NCI-H2081 (cell line): ENCODE measurements around the gene NT5C2.
"Not testable (repeated sequence)": the region's sequence is repeated elsewhere in the genome, so short reads cannot be mapped to it uniquely, and the experiment has no call there.

Experiments used
- DNase-seq, 2 experiments: peaks; one replicate each; lab custom pipeline; 2025; lab: John Stamatoyannopoulos, UW

Gene NT5C2

DNA sequence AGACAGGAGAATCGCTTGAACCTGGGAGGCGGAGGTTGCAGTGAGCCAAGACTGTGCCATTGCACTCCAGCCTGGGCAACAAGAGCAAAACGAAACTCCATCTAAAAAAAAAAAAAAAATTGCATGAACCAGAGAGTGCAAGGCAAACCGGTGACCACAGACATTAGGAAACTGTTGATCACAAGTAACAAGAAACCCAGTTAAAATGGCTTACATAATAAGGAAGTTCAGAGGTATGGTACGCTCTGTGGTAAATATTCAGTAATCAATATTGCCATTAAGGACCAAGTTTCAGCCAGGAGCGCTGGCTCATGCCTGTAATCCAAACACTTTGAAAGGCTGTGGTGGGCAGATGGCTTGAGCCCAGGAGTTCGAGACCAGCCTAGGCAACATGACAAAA, 9.2 kb upstream of the NT5C2 start:
- DNase-seq: no peak

DNA sequence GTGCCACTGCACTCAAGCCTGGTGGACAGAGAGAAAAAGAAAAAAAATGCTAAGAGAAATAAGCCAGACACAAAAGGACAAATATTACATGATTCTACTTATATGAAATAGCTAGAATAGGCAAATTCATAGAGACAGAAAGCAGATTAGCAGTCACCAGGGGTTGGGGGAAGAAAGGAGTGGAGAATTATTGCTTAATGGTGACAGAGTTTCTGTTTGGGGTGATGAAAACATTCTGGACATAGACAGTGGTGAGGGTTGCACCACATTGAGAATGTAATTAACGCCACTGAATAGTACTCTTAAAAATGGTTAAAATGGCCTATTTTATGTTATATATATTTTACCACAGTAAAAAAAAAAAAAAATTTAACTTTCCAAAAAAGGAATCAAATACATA, 6.4 kb upstream of the NT5C2 start:
- no peak for DNase-seq

DNA sequence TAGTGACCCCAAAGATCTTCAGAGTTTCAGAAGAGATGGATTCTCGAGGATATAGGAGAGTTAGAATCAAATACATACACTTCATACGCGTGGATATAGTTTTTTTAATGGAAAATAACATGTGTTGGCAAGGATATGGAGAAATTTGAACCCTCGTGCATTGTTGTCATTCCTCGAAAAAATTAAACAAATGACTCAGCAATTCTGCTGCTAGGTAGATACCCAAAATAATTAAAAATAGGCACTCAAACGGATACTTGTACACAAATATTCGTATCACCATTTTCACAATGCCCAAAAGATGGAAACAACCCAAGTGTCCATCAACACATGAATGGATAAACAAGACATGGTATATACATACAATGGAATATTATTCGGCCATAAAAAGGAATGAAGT, 5.6 kb upstream of the NT5C2 start:
- DNase-seq: no peak

DNA sequence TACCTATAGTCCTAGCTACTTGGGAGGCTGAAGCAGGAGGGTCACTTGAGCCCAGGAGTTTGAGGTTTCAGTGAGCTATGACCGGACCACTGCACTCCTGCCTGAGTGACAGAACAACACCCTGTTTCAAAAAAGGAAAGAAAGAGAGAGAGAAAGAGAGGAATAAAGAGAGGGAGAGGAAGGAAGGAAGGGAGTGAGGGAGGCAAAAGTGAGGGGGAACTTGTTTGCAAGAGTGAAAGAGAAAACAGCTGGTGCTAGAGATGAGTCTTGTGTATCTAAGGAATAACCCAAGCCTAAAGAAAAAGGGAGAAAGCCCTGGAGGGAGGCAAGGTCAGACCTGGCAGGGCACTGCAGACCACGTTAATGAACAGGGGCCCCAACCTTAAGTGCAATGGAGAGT, 4.8 kb upstream of the NT5C2 start:
- no peak for DNase-seq

DNA sequence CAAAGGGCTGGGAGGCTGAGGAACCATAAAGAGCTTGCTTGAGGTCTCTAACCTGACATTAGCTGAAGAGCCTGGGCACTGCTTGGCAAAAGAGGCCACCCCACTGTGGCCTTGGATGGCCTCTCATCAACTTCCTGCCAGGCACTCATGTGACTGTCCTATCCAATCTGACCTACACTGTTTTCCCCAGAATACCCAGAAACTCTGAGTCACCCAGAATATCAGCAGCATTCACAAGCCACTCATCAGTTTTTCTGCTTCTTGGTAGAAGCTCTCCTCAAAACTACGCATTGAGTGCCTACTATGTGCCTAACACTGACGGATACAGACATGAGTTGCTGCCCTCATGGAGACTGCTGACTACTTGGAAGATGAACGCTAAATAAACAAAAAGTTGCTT, 4.1 kb upstream of the NT5C2 start:
- no peak for DNase-seq

DNA sequence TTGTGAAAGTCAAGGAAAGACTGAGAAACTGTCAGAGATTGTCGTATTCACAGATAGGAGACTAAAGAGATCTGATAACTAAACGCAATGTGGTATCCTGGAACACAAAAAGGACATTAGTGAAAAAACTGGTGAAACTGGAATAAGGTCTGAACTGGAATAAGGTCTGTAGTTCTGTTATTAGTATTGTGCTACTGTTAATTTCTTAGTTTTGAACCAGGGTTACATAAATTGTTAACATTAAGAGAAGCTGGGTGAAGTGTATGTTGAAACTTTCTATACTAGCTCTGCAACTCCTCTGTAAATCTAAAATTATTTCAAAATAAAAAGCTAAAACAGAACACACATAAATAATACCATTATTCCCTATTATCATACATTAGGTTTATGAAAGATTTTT, 3.4 kb upstream of the NT5C2 start:
- no peak for DNase-seq

DNA sequence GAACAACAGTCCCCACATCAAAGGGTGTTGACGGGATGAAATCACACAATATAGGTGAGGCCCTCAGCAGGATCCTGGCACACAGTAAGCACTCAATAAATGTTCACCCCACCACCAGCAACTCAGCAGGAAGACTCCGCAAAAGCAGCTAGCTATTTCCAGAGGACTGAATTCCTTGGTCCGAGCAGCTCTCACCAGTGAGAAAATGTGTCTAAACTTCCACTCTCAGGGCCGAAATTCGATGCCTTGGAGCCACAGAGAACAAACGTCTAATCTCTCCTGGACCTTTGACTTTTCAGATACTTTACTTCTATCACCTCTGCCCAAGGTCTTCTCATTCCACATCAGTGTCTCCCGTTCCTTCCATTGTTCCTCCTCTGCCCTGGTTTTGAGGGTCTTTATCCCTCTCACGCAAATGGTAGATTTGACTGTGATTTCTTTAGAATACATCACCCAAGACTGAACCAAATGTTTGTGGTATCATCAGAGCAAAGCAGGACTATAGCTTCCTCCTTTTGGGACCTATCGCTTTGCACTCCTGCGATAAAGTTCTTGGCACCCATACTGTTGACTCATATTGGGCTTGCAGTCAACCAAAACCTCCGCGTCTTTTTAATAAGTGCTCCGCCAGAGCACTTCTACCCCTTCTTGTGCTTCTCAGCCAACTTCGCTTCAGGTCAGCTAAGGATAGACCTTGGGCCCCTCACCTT, 903 bp upstream of the NT5C2 start:
- no peak for DNase-seq

DNA sequence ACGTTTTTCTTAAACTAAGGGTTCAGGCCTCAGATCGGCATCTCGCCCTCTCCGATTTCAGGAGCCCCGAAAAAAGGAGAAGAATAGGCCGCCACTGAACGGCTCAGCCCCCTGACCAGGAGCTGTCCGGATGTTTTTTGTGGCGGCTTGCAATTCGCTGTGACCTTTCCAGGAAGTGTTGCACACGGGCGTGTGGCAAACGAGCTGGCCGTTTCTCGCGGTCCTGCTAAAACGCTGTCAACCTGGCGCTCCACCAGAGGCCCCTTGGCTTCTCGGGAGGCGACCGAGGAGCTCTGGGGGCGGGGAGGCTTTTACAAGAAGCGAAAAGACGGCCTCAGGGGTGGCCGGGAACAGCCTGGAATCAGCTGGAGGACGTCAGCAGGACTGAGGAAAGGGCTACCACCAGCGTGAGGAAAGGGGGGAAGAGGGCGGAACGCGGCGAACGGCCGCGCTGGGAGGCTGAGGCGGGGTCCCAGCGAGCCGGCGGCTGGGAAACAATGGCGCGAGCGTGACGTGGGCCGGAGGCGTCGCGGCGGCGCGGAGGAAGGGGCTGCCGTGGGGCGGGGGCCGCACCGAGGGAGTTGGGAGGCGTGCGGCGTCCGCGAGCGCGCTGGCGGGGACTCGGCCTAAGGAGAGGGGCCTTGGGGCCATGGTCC, 493 bp downstream of the NT5C2 start:
- peak; percentile 47 to 58 for DNase-seq

DNA sequence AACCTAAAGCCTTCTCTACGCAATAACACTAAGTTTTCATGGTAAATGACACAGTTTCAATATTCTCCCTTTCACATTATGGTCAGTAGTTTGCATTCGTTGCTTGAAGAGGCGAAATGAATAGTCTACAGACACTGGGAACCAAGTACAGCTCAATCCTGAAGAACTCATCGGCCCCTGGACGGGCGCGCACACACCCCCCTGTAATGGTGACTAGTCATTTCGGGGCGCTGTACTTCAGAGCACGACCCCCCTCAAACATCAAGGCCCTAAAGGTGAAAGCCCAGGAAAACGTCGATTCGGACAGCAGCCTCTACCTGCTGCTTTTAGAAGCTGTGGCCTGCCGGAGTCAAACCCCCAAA, 1.0 kb downstream of the NT5C2 start:
- no peak for DNase-seq

DNA sequence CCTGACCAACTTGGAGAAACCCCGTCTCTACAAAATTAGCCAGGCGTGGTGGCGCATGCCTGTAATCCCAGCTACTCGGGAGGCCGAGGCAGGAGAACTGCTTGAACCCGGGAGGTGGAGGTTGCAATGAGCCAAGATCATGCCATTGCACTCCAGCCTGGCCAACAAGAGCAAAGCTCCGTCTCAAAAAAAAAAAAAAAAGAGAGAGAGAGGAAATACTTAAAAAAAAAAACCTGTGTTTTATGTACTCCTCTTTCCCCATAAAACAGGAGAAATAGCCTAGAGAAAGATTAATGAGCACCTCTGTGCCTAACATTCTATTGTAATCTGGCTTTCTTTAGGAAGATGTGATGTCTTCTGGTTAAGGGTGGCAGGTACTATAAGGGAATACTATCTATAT, 1.9 kb downstream of the NT5C2 start:
- not testable (repeated sequence) for DNase-seq

DNA sequence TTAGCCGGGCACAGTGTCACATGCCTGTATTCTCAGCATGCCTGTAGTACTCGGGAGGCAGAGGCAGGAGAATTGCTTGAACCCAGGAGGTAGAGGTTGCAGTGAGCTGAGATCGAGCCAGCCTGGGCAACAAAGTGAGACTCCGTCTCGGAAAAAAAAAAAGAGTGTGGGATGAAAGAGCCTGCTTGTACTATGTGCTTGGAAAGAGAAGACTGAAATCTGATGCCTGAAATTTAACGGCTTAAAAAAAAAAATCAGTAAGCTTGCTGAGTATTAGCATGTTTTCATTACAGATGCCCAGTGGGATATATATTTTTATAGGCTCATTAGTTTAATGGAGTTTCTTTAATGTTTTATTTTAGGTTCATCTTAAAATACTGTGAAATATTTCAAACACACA, 4.2 kb downstream of the NT5C2 start:
- DNase-seq: no peak

DNA sequence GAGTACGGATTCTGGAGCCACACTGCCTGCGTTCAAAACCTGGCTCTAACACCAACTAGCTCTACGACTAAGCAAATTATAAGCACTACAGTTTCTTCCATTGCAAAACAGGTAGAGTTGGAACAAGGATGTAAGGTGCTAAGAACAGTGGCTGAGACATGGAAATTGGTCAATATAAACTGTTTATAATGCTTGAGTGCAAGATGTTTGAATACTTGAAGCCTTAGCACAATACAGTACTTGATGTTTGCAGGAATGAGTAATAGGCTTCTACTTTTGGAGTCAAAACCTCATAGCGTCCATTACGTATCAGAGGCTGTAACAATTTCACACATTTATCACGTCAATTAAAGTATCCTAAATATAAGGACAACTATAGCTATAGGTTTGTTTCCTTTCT, 6.9 kb downstream of the NT5C2 start:
- DNase-seq: no peak

DNA sequence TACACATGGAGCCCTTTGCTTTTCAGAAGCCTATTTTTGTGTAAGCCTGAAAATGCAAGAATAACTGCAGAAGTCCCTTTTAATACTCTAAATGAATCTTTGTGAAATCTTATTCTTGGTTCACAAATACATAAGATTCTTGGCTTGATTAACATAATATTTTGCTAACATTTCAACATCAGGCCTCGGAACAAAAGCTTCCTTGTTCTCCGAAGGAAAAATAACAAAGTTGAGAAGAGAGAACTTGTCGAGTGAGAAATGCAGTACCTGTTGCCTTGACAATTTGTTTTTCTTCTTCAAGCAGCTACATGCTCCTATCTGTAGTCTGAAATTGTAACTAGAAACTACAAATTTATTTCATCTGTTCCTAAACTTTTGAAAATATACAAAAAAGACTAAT, 8.5 kb downstream of the NT5C2 start:
- no peak for DNase-seq

DNA sequence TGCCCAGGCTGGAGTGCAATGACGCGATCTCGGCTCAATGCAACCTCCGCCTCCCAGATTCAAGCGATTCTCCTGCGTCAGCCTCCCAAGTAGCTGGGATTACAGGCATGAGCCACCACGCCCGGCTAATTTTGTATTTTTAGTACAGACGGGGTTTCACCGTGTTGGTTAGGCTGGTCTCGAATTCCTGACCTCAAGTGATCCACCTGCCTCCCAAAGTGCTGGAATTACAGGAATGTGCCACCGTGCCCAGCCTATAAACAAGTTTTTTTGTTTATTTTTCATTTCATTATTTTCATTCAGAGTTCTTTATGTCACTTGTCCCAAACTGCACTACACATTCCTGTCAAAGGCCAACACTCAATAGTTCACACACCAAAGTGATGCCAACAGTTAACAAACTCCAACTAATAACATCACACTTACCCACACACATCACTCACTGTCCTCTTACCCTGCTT, 9.1 kb downstream of the NT5C2 start:
- DNase-seq: not testable (repeated sequence)

DNA sequence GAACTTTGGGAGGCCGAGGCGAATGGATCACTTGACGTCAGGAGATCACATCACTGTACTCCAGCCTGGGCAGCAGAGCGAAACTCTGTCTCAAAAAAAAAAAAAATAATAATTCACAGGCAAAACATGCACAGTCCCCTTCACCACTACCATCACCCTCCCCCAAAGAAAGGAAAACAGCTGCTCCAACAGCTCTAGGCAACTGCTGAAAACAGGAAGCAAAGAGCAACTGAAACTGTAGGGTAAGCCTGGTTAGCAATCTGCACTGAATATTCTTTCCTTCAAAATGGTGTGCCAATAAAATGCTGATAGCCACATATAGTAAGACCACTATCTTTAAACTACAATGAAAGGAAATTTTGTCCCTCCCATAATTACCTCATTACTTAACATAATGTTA, 11.8 kb downstream of the NT5C2 start:
- no peak for DNase-seq

DNA sequence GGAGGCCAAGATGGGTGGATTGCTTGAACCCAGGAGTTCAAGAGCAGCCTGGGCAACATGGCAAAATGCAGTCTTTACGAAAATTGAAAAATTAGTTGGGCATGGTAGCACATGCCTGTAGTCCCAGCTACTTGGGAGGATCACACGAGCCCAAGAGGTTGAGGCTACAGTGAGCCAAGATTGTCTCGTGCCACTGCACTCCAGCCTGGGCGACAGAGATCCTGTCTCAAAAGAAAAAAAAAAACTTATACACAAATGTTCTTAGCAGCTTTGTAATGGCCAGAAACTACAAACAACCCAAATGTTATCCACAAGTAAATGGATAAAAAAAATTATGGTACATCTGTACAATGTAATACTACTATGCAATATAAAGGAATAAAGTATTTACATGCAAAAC, 12.6 kb downstream of the NT5C2 start:
- DNase-seq: no peak

DNA sequence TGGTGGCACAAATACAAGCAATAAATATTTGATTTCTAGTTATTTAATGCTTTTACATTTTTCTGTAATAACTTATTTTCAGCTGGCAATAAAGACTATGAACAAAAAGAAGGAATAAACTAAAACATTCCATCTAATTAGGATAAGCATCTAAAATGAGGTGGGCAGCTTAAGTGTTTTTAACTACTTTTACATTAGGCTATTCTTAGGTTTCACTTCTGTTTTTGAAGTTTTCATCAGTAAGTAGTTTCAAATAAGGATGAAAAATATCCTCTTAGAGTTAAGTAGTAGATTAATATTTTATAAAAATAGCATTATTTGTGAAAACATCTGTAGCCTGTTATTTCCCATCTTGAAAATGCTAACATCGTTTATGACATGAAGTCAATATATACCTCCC, 15.9 kb downstream of the NT5C2 start:
- DNase-seq: no peak

DNA sequence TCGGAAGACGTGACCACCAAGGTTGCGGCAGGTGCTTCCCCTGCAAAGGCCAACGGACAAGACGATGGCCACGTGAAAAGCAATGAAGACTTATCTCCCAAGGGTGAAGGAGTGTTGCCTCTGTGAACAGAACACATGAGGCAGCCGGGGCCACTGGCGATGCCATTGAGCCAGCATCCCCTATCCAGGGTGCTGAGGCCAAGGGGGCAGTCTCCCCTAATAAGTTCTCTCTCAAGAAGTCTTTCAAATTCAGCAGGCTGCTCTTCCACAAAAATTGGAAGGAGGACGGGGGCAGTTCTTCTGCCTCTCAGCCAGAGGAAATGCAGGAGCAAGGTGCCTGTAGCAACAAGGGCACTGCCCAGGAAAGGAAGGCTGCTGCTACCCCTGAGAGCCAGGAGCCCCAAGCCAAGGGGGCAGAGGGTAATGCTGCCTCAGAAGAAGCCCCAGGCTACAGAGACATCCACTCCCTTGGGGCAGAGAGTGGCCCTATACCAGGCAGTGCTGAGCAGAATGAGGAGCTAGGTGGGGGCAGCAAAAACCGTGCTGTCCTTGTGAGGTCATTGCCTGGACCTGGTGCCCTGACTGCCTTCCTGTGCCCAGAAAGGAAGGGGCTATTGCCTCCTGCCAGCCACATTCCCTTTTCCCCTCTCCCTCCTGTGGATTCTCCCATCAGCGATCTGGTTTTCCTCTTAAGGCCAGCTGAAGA, 17.3 kb downstream of the NT5C2 start:
- DNase-seq: no peak

DNA sequence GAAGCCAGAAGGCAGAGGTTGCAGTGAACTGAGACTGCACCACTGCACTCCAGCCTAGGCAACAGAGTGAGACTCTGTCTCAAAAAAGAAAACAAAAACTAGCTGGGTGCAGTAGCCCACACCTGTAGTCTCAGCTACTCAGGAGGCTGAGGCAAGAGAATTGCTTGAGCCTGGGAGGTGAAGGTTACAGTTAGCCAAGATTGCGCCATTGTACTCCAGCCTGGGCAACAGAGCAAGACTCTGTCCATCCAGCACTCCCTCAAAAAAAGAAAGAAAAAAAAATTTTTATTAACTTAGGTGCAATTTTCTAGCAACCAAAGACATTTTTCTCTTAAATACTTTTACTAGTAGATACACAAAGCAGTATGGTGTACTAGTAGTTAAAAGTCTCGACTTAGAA, 18.7 kb downstream of the NT5C2 start:
- DNase-seq: not testable (repeated sequence)

DNA sequence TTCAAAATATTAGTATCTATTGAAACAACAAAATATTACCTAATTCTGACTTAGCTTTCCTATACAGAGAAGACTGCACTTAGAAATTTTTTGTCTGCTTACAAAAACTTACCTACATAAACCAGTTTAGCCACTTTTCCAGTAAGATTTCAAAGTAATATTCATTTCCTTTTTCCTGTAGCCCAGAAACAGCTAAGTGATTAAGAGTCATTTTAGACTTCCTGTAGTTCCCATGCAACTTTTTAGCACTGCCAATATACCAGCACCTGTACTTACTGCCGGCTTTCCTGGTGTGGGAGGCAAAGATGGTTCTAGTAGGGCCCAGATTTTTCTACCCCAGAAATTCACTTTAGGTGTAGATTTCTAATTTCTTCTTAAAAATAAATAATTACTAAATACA, 21.8 kb downstream of the NT5C2 start:
- DNase-seq: no peak

DNA sequence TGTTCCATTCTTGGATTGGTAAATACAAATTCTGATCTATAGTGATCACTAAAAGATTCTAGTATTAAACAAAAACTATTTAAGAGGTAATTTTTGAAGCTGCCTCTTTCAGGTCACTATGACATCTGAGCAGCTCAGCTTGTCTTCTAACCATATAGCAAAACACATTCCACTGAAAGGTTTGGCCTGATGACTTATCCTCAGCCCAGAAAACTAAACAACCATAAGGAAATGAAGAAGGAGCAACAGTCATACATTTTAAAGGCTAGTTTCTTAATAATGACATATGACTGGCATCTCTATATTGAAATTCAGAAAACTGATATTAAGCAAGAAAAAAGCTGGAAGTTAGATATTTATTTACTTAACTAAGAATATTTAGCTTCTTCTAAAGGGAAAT, 24.6 kb downstream of the NT5C2 start:
- no peak for DNase-seq

DNA sequence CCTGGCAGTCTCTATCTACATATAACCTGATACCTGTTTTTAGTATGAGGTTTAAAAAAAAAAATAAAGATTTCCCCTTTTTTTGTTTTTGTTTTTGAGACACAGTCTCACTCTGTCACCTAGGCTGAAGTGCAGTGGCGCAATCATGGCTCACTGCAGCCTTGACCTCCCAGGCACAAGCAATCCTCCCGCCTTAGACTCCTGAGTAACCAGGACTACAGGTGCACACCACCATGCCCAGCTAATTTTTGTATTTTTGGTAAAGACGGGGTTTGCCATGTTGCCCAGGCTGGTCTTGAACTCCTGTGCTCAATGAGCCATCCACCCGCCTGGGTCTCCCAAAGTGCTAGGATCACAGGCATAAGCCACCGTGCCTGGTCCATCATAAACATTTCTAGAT, 25.5 kb downstream of the NT5C2 start:
- not testable (repeated sequence) for DNase-seq

DNA sequence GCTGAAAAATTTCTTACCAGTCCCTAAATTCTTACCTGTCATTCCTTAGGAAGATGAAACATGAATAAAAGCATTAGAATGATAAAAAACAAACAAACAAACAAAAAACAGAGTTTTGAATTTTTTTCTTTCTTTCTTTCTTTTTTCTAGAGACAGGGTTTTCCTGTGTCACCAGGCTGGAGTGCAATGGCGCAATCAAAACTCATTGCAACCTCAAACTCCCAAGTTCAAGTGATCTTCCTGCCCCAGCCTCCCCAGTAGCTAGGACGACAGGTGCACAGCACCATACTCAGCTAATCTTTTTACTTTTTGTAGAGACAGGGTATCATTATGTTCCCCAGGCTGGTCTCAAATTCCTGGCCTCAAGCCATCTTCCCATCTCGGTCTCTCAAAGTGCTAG, 26.5 kb downstream of the NT5C2 start:
- DNase-seq: no peak
